HG02938 (cell line): ENCODE results near the gene KMT5B.

ENCODE experiments used
- ATAC-seq: cut with Tn5 transposase; IDR thresholded peaks from one replicate; pipeline ENCODE4 v1.9.1; 2021; ENCODE audit warnings: mild to moderate bottlenecking, moderate library complexity; ENCODE audit not compliant: unreplicated experiment

The KMT5B gene

GRCh38 chr11:68216171-68216938, 3.3 kb upstream of the KMT5B start:
- ATAC-seq = no peak

DNA sequence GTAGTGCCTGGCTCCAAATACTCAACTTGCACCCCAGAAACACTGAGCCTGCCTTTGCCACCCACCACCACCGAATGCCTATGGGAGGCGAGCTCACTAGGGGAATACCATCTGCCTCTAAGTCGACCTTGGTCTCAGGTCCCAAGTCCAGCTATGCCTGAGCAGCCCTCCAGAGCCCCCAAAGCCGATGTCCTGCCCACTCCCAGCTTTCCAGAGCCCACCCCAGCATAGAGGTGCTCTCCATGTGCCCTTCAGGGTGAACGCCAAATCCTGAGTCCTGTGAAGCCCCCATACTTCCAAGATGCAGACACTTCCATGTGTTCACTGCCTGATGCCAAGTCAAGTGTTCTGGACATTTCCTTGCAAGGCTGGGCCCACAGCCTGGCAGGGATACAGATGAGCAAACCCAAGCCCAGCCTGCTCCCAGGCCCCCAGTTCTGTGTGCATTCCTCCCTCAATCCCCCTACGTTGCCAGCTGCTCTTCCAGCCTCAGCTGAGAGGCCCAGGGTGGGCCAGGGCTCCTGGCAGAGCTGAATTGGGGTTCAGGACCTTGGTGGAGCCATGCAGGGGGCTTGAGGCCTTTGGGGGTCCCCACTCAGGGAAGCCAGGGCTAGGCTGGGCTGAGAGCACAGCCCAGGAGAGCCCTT, 2.6 kb upstream of the KMT5B start:
- no peak for ATAC-seq

DNA sequence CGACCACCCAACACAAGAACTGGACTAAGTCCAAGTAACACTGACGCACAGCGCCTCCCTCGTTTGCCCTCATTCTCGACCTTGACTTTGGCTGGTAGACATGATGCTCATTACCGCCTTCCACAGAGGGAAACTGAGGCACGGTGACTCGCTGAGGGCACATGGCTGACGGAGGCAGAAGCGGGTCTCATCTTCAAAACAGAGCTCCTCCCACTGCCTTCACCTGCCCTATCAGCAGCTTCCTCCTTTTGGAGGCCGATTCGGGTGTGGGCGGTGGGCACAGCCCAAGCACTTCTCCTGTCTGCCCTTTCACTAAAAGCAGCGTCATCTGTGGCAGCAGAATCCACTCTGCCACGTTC, 2.0 kb upstream of the KMT5B start:
- no peak for ATAC-seq

- no peak for ATAC-seq
Observed at GRCh38 chr11:68214173-68215086, 1.3 kb upstream of the KMT5B start.

DNA sequence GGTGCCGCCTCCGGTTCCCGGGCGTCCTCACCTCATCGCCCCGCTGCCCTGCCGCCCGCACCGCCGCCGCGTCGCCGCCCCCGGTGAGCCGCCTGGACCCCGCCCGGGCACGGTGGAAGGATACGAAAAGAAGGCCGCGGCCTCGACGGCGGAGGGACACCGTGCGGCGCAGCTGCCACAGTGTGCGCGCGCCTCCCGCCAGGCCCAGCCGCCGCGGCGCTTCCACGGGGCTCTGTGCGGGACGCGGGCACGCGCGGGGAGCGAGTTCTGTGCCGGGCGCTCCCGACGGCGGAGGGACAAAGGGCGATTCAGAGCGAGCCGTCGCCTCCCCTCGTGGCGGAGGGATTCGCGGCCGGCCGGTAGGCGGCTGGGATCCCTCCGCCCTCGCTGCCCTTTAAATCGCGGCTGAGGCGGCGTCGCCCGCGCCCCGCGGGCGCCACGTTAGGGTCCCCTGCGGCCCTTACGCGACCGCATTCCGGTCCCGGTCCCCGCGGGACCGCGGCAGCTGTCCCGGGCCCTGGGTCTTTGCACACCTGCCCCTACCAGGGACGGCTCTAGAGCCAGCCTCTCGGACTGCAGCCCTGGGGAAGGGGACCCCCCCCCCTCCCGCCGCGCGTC, 568 bp upstream of the KMT5B start:
- ATAC-seq = no peak

- ATAC-seq = no peak
Observed at GRCh38 chr11:68212421-68213134, 518 bp downstream of the KMT5B start.

DNA sequence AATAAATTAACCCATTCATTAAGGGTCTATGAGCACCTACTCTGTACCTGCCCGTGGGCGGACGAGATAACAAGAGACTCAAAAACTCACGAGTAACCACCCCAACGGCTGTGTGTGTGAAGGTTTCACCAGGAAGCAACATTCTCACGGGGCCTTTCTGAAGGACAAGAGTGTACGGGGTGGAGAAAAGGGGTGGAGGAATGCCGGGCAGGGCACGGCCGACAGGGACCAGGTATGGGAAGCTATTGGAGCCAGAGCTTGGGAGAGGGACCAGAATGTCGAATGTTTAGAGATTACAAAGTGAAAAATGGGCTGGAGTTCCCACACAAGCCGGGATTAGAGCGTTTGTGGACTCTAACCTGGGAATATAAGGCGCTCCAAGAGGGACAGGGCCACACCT, 1.6 kb downstream of the KMT5B start:
- no peak for ATAC-seq

- no peak for ATAC-seq
Observed at GRCh38 chr11:68206211-68206610, 6.9 kb downstream of the KMT5B start.

GRCh38 chr11:68204402-68204801, 8.7 kb downstream of the KMT5B start:
- ATAC-seq = no peak

DNA sequence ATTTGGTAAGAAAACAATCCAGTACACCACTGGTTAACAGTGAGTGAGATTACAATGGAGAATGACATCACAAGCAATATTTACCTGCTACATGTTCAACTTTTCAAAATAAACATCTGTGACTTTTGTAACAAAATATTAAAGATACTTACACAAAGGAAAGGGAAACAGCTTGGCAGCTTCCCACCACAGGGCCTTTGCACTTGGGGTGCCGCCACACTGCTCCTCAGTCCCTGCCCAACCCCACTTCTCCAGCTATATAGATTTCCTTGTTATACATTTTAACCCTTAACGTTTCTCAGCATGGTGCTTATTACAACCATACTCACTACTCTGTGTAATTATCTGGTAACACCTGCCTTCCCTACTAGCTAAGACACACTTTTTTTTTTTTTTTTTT, 10.9 kb downstream of the KMT5B start:
- no peak for ATAC-seq

DNA sequence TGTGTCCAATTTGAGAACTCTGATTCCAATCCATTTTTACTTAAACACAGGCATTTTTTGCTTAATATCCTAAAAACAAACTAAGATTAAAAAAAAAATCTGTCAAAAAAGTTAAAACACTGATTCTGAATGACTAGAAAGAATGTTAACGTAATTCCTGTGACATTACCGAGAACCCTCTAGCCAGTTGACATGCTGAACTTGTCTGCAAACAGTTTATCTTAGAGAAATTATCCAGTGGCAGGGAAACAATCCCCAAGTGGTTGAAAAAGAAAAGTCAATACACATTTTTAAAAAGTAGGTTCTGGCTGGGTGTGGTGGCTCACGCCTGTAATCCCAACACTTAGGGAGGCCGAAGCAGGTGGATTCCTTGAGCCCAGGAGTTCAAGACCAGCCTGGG, 11.6 kb downstream of the KMT5B start:
- no peak for ATAC-seq

DNA sequence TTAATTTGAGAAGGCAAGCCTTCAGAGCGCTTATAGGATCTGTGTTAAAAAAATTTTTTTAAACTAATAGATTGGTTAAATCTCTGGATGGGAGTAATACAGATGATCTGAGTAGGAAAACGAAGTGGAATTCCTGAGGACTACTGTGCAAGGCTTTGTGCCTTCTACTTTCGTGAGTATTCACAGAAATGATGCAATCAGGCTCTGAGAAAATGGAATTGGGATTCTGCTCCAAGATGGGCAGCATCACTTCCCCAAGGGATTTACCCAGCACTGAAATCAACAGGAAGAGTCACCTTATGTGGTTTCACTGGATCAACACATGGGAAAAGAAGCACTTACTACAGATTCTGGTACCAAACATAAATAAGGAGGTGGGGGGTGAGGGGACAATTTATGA, 12.5 kb downstream of the KMT5B start:
- ATAC-seq = no peak

- ATAC-seq = no peak
Observed at GRCh38 chr11:68199295-68199987, 13.7 kb downstream of the KMT5B start.

DNA sequence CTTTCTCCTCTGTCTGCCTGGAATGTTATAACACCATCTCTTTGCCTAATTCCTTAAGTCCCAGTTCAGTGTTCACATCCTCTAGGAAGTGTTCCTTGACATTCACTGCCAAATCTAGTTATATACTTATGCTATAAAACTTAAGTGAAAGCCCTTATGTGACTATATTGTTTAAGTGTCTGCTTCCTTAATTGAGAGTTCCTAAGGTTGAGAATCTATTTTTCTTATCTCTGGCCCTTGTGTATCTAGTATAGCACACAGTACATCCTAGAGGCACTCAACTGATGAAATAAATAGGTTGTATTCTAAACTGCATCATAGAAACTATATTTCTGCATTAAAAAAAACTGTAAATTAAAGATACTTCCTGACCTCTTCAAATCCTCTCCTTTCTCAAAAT, 16.9 kb downstream of the KMT5B start:
- ATAC-seq = no peak

GRCh38 chr11:68194675-68195294, 18.3 kb downstream of the KMT5B start:
- ATAC-seq = no peak

GRCh38 chr11:68193018-68193417, 20.1 kb downstream of the KMT5B start:
- ATAC-seq = no peak

DNA sequence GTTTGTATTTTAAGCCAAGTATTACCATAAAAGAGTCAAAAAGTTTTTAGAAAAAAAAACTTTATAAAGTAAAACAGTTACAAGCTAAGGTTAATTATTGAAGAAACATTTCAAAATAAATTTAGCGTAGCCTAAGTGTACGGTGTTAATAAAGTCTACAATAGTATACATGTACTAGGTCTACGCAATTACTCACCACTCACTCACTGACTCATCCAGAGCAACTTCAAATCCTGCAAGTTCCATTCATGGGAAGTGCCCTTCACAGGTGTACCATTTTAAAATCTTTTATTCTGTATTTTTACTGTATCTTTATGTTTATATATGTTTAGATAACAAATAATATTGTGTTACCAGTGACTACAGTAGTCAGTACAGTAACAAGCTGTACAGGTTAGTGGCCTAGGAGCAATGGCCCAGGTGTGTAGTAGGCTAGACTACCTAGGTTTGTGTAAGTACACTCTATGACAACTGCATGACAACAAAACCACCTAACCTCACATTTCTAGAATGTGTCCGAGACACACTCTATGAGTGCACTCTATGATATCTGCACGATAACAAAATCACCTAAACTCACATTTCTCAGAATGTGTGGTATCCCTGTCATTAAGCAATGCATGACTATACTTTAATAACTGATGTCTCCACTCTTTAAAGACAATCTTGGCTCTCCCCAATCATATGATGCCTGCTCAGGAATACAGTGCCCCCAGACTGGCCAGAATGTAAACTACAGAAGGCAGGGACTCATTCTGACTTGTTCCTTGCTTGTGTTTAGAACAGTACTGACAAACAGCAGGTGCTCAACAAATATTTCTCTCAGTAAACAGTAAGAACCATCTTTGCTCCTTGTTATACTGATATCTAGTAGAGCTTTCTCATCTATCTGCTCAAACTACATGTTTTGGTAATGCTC, 21.2 kb downstream of the KMT5B start:
- ATAC-seq = no peak

DNA sequence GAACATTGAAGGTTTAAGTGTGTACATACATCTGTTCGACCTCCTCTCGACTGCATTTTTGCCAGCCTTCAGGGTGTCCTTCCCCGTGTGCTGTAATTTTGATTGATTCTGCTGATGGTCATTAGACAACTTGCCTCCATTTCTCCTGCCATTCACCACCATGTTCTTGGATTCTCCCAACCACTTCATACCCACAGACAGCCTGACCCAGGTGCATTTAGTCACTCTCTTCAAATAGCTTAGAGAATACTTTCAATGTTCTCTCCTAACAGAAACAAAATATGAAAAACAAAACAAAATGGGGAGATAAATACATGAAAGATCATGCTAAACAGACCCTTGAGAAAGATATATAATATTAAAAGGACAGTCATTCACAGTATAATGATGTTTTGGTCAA, 23.2 kb downstream of the KMT5B start:
- ATAC-seq = no peak

- ATAC-seq = no peak
Observed at GRCh38 chr11:68189082-68189481, 24.0 kb downstream of the KMT5B start.
